HS-5 (cell line): ENCODE results near the gene UNK.
"Not testable (repeated sequence)": the region's sequence is repeated elsewhere in the genome, so short reads cannot be mapped to it uniquely, and the experiment has no call there.

ENCODE experiments used
- DNase-seq: peaks from one replicate; pipeline ENCODE4 v3.0.0-alpha.2; 2012; ENCODE audit warnings: low read depth

Gene UNK

GRCh38 chr17:75807861-75808260, 23.3 kb downstream of the UNK start:
- DNase-seq = no peak

GRCh38 chr17:75808549-75808904, 23.9 kb downstream of the UNK start:
- DNase-seq = no peak

GRCh38 chr17:75808905-75809621, 24.5 kb downstream of the UNK start:
- DNase-seq = peak; percentile 59

- DNase-seq = no peak
These were observed 25.1 kb downstream of the UNK start for GRCh38 chr17:75809631-75810111.

- DNase-seq = no peak
These were observed 25.6 kb downstream of the UNK start for GRCh38 chr17:75810216-75810615.

GRCh38 chr17:75810756-75811155, 26.1 kb downstream of the UNK start:
- DNase-seq = not testable (repeated sequence)

GRCh38 chr17:75811174-75811573, 26.6 kb downstream of the UNK start:
- DNase-seq = no peak

GRCh38 chr17:75812096-75813013, 27.7 kb downstream of the UNK start:
- DNase-seq = no peak

GRCh38 chr17:75813081-75814020, 28.7 kb downstream of the UNK start:
- DNase-seq = no peak

- DNase-seq = no peak
These were observed 29.4 kb downstream of the UNK start for GRCh38 chr17:75814021-75814395.

GRCh38 chr17:75814900-75815373, 30.3 kb downstream of the UNK start:
- no peak for DNase-seq

GRCh38 chr17:75815399-75815798, 30.8 kb downstream of the UNK start:
- DNase-seq = no peak

GRCh38 chr17:75816693-75817092, 32.1 kb downstream of the UNK start:
- DNase-seq = no peak

- DNase-seq = no peak
These were observed 33.0 kb downstream of the UNK start for GRCh38 chr17:75817571-75817970.

GRCh38 chr17:75818326-75818885, 33.8 kb downstream of the UNK start:
- DNase-seq = no peak

GRCh38 chr17:75819116-75819515, 34.5 kb downstream of the UNK start:
- no peak for DNase-seq

- no peak for DNase-seq
These were observed 35.1 kb downstream of the UNK start for GRCh38 chr17:75819678-75820077.

- DNase-seq = no peak
These were observed 35.8 kb downstream of the UNK start for GRCh38 chr17:75820094-75821080.

GRCh38 chr17:75821552-75821951, 36.9 kb downstream of the UNK start:
- no peak for DNase-seq

- DNase-seq = no peak
These were observed 37.7 kb downstream of the UNK start for GRCh38 chr17:75822119-75822799.
